HG03108 (cell line): ENCODE results near the gene HOXA7.

ENCODE experiments used
- ATAC-seq: cut with Tn5 transposase; IDR thresholded peaks from one replicate; pipeline ENCODE4 v1.9.1; 2021; ENCODE audit warnings: moderate library complexity; ENCODE audit not compliant: unreplicated experiment

Gene HOXA7

DNA sequence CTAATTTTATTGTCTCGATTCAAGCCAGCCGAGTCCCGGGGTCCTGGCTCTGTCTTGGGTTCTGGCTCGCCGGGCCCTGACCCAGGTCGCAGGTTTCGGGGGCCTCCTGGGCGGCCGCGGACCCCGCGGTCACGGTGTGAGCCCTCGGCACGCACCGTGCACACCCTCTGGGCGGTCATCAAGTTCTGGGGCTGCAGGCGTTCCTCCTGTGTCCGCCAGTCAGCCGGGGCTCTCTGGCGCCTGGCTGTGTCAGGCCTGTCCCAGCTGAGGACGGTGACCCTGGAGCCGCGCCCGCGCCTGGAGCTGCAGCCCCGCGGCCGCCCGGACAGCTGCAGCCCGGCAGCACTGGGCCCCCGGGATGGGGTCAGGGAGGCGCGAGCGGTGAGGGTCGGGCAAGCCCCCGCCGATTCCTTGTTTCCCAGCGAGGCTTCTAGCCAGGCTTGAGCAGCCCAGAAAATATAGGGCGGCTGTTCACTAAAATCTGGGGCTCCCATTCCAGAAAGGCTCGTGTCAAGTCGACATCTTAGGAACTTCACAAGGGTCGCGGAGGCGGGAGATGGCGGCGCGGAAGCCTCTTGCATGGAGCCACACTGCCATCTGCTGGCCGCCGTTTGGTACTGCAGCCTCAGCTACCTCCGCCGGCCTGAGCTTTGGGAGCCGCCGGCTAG lies 4.2 kb upstream of the HOXA7 start:
- peak; percentile 47 for ATAC-seq

DNA sequence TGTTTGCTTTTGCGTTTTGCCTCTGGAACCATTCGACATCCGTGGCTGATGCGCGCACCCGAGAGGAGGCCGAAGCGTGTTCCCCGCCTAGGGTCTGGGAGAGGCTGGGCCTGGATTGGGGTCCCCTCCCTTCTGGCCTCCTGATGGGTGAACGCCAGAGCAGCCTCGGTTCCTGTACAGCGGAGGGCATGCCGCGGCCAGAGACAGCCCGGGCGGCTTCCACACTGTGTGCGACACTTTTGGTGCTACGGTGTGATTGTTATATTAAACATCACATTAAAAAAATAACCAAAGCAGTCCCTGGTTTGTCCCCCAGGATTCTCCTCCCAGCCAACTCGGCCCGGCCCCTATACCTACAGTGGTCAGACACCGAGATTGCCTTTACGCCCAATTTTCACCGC lies 3.7 kb upstream of the HOXA7 start:
- ATAC-seq, result no peak

DNA sequence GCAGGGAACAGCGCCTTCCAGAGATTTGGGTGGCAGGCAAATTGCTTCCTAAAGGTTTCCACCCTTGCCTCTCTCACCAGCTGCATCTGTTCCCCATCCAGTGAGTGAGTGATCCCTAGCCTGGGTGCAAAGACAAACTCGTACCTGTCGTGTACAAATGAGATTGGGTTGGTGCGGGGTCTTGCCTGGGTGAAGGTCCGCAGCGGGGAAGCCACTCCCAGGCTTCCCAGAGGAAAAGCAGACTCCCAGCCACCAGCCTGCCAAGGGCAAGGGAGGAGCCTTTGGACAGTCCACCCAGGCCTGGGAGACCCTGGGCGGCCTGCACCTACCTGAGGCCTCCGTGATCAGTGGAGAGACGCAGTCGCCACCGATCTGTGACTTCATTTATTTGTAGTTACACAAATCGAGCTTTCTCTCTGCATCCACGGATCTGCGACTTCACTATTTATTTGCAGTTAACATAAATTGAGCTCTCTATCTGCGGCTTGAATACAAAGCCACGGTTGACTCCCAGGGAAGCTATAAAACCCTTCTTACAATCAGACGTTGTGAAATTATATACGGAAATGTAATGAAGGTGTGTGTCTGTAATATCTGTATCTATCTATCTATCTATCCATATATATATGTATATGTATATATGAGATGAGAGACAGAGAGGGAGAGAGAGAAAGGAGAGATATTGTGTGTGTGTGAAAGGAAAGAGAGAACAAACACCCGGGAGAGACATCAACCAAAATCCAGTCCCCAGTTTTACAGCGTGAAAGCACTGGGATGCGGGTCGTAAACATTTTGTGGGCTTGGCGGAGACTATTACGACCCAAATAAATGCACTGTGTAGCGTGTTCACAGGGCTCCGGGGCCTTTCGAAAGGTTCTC lies 3.0 kb upstream of the HOXA7 start:
- no peak for ATAC-seq

DNA sequence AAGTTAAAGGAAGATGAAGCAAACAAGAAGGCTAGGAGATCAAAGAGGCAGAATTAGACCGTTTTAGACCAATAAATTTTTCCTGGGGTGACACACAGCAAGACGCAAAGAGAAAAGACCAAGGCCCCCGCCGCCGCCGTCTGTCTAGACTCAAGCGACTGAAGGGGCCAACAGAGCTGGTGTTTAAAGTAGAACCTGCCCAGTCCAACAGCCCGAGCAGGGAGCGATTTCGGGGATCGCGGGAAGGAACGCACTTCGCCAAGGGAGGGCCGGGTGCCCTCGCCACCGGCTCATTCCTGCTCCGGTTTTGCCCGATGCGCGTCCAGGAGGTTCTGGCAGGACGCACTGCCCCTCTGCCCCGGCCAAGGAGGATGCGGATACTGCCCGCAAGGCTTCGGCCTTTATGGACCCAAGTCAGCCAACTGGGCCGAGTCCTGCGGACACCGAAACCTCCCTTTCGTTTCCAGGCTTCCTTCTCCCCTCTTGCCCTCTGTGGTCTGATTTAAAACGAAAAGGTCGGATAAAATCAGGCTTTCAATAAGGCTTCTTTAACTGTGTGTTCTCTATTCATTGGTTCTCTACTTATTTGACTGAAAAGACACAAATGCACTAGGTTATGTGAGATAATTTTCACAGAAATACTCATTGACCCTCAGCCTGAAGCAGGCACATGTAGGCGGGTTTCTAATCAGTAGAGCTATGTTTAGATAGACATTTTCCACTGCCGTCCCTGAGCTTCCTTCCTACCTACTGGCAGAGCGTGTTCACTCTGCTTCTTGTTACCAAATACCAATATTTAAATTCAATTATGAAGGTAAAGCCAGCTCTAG lies 2.2 kb upstream of the HOXA7 start:
- no peak for ATAC-seq

DNA sequence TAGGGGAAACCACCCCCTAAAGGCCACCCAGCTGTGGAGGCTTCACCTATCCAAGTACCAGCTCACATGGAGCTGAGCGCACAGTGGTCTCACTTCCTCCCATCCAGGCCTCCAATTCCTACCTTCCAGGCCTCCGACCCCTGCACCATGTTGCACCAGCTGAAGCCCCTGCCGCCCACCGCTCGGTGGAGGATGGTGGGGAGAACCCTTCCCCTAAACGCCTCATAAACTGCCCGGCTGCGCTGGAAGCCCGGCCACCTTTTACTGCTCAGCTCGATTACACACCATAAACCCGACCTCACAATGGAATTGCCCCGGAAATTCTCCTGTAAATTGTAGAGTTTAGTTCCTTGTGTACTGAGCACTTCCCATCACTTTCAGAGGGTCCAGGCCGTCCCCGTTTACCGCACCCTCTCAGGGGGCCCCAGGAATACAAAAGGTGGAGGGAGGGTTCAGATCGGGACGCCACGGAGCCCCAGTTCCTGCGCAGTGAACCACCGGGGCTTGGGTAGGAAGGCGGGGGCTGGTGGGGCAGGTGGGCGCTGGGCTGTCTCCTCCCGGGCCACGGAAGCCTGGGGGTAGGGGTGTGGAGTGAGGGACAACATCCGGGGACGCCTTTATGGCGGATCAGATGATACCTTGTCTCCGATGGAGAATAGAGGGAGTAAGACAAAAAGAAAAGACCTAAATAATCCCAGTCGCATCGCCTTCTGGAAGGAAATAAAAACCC lies 1.4 kb upstream of the HOXA7 start:
- no peak for ATAC-seq

DNA sequence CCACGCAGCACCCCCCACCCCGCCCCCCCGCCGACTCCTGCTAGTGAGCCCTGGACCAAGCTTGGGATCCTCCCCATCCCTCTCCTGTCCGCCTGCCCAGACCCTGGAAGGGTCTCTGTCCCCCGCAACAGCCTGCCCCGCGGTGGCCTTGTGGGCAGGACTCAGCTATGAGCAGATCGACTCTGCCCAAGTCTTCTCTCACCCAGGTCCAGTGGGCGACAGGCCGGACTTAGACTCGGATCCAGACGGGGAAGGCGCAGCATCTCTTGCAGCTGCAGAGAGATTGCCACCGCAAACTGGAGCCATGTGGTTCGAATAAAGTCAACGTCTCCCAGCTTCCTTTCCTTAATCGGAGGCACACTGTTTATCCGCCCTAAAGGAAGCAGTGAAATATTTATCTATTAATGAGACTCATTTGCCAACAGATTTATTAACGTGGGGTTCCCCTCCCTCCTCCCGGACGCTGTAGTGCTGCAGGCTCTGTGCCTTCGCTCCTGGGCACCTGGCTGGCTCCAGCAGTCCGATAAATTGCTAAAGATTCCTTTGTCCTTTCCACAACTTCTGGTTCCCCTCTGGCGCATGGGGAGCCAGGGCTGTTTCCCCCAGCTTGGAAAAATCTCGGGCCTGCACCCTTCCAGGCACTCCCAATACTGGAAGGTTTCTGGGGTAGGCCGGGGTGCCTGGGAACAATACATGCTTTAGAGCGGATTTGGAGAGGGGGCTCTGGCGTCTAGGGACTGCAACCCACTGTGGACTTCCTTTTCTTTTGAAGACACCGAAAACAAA lies 634 bp upstream of the HOXA7 start:
- ATAC-seq, result no peak

DNA sequence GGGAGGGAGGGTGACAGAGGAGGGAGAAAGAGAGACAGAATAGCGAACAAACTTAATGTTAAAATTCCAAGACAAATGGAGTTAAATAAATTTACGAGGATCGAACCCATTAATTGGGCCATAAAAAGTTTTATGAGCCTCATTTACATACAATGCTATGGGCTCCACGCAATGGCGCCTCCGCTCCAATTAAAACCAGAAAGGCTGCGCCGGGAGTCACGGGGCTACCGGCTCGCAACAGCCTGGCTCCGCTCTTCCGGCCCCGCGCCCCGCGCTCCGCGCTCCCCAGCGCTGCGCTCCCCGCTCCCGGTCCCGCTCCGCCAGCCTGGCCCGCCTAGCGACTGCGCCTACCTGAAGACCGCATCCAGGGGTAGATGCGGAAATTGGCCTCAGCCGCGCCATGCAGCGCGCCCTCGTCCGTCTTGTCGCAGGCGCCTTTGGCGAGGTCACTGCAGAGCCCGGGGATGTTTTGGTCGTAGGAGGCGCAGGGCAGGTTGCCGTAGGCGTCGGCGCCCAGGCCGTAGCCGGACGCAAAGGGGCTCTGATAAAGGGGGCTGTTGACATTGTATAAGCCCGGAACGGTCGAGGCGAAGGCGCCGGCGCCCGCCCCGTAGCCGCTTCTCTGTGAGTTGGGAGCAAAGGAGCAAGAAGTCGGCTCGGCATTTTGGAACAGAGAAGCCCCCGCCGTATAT lies 513 bp downstream of the HOXA7 start:
- no peak for ATAC-seq

DNA sequence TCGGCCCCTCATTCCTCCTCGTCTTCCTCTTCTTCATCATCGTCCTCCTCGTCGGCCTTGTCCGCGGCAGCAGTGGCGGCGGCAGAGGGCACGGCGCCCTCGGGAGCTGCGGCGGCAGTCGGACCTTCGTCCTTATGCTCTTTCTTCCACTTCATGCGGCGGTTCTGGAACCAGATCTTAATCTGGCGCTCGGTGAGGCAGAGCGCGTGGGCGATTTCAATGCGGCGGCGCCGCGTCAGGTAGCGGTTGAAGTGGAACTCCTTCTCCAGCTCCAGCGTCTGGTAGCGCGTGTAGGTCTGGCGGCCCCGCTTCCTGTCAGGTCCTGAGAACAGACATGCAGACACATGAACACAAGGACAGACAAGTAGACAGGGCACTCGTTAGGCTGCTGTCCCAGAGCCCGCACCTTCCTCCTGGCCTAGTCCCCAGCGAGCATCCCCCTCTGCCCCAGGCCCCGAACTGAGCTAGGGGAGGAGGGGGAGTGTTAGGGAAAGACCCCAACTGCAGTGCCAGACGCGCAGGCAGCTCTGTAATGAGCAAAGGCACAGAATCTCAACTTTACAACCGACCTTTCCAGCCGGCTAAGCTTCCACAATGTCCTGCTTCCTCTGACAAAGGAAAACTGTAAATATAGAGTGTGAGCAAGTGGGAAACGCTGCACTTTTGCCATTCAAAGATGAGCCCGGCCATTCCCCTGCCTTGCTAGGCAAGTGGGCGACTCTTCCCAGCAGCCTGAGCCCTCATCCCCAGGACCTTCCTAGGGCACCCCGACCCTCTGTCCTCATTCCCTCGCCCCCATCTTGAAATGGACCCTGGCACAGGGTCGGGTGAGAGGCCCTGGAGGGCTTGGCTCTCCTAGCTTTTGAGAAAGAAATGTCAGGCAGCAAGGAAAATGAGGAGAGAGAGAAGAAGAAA lies 1.3 kb downstream of the HOXA7 start:
- no peak for ATAC-seq

DNA sequence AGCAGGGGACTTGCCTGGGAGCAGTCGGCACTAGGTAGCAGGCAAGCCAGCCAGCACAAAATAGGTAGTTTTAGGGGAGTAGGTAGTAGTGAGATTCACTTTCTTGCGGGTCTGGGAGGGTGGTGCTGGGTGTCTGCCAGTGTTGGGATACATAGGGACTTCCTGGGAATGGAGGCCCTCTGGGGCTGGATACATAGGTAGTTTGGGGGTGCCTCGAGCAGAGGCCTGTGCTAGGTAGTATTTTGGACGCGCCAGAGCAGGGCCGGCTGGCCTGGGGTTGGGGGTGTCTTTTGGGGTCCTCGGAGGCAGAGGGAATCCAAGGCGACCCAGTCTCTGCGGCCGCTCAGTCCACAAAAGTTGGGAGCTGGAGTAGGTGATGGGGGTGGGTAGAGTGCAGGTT lies 2.1 kb downstream of the HOXA7 start:
- ATAC-seq, result no peak

DNA sequence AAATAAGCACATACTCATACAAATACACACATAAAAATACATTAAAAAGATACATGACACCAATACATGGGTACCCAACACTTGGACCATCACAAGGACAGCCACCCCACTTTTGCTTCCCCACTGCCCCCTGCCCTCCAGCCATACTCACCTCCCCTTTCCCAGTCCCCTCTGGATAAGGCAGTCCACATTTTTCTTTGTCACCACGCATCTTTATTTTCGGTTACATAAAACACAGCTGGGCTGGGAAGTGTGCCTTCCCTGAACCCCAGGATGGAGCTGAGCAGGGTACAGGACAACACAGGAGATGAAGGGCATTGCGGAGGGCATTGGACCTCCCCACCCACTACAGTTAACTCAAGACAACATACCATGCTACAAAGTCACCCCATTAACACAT lies 2.9 kb downstream of the HOXA7 start:
- no peak for ATAC-seq

DNA sequence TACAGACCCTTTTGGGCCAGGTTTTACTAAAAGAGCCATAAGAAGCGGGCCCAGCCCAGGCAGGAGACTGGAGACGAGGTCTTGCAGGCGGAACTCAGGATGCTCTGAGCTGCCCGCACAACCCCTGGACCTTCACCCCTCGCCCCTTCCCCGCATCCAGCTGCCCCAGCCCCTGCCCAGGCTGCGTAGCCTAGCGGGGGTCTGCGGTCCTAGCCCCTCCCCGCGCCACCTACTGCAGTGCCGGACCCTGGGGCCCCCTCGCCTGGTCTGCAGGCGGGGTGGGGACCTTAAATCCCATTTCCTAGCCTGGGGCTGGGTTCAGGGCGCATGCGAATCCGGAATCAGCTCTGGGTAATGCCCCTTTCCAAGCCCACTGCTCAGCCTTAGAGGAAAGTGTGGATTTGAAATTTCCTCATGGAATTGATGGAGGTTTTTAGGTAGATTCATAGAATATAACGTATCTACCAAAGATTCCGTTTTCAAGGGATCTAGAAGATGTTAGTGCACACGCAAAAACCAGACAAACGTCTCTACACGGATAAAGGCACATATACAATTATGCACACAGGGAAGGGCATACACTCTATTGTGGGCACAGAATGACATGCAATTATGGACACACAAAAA lies 3.5 kb downstream of the HOXA7 start:
- ATAC-seq, result no peak

DNA sequence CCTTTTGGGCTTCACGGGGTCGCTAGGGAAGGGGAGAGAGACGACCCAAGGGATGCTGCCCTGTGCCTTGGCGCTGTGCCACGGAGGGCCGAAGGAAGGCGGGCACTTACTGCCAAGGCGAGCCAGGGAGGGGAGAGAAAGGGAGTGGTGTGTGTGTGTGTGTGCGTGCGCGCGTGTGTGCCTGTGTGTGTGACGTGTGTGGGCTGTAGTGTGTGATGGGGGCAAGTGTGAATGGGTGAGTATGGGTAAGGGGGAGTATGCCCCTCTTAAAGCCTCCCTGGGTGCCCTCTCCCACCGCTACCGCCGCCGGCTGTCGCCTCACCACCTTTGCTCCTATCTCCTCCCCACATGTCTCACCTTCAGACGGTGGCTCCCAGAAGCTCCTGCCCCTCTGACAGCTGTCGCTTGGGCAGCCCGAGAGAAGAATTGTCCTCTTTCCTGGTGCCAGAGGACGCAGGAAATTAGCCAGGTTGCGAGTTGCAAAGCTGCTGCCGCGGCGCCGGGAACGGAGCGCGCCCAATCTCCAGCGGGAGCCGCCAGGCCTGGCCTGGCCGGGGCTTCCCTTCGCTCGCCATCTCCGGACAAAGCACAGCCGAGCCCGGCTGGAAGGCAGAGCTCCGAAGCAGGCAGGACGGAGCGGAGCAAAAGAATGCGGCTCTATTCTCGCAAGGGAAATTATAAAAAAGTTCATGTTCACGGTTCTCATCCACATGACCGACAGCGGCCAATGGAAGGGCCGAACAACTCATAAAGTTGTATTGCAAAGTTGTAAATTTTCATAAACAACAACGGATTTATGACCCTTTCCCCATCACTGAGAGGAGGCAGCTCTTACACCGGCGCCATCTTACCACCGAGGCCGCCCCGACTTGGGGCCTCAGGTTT lies 4.3 kb downstream of the HOXA7 start, which contains the start of gene HOXA3:
TSS of gene HOXA3 (minus strand) at position 653 of the 885 bp plus-strand sequence. CDS start 41,943 bp downstream, outside the sequence.
- no peak for ATAC-seq

DNA sequence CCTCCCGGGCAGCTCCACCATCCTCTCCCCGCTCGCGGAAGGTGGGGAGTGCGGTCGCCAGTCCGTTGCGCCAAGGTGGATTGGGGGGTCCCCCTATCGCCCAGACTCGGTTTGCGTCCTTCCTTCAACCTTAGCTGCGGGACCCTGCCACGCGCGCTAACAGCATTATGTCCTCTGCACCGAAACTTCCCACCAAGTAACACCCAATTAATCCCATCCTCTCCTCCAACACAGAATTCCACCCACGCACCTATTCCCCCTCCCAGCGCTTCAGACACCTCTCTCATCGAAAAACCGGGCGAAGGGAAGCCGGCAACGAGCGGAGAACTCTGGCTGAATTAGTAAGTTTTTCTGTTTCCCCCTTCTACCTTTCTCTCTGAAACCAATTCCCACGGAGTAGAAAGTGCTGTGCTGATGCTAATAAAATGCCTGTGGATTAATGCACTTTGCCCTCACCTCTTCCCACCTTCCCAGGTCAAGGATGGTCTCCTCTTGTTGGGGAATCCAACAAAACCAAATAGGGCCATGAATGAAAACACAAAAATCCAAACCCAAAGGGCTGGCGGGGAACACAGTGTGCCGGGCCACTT lies 5.0 kb downstream of the HOXA7 start:
- no peak for ATAC-seq

DNA sequence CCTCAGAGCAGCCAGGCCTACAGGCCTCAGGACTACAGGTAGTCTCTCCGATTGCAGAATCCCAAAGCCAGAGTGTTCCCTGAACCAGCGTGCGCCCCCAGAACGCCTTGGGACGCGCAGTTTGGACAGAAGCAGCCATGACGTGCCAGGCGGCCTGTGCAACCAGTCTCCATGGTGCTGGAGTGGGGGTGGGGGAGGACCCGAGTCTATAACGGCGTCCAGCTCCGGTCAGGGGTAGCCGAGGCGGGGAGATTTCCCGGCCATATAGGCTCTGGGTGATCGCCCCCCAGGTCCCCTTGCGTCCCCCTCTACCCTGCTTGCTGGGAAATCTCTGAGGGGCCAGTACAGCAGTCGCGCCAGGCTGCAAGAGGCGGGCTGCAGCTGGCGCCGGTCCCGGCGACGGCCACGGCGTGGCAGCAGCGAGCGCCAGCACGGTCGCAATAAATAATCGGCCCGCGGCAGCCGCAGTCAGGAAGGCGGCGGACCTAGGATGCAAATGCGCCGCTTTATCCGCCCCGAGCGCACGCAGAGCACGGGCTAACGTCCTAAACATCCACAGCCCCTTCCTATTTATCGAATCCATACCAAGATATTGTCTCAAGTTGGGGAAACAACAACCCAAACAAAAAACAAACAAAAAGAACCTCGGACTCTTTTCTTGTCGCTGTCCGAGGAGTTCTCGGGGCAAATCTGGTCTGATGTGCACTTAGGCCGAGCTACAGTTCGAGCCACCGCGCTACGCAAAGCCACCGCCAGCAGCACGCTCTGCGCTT lies 5.7 kb downstream of the HOXA7 start:
- ATAC-seq, result peak; percentile 84

DNA sequence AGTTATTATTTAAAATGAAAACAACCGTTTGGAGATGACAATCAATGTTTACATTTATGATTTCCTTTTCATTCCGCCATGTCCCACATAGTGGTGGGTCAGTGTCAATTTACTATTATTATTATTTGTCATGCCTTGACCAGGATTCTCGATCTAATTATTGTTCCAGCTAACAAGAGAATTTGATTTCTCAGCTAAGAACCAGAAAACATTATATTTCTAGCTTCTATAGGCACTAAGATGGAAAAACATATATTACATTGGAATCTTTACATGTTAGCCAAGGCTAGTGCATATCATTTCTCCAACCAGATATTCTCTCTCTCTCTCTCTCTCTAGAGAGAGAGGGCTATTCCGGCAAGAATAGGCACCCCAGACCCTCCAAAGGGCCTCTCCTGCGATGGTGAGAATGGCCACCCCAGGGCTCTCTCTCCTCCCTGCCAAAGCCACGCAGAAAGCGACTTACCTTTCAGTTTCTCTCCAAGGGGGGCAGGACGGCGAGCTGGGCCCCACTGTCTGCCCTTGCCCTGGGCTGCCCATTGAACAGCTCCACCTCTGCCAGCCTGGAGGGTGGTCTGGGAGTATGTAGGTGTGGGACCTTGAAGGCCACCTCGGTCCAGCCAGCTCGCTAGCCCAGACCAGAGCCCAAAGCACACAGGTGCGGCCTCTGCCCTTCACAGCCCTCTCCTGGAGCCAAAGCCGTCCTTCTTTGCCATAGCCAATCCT lies 6.5 kb downstream of the HOXA7 start:
- ATAC-seq, result no peak
